ENCODE results near the gene PEX26.
"Not testable (repeated sequence)": the region's sequence is repeated elsewhere in the genome, so short reads cannot be mapped to it uniquely, and the experiment has no call there.

Gene PEX26

DNA sequence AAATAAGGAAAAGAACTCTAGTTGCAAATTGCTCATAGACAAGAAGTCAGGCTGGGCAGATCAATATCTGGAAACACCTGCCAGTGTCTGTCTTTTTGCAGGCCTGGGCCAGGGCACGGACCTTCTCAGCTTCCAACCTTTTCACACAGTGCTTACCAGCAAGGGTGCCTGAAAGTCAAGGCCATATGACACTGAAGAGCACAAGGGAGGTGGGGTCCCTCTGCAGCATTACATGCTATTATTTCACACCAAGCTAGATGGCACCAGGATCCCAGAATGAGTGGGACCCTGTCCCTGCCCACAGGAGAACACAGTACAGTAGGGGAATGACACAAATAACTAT, 5.9 kb upstream of the PEX26 start:
- no peak for DNase-seq

DNA sequence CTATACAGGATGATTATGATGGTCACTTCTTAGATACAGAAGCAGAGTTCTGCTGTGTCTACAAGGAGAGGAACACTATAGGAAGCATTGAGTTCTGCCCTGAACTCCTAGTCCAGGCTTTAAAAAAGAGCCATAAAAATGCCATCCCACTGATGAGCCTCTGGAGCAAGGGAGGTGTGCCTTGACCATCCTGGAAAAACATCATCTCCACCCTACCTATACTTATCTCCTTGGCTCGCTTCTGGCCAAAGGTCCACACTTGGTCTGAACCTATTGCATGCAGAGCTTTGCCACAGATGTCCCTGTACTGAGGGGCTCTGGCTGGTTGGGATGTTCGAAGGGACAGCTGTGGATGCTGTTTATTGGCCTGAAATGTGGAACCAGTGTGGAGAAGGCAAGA, 4.3 kb upstream of the PEX26 start:
- DNase-seq, result no peak

GRCh38 chr22:18073927-18074326, 3.9 kb upstream of the PEX26 start:
- DNase-seq, result not testable (repeated sequence)

GRCh38 chr22:18075101-18075719, 2.6 kb upstream of the PEX26 start:
- DNase-seq, result no peak

GRCh38 chr22:18075720-18076497, 1.9 kb upstream of the PEX26 start:
- DNase-seq, result peak; percentile 82

- peak; percentile 9 for DNase-seq
Observed at GRCh38 chr22:18077087-18077638, 627 bp upstream of the PEX26 start.

DNA sequence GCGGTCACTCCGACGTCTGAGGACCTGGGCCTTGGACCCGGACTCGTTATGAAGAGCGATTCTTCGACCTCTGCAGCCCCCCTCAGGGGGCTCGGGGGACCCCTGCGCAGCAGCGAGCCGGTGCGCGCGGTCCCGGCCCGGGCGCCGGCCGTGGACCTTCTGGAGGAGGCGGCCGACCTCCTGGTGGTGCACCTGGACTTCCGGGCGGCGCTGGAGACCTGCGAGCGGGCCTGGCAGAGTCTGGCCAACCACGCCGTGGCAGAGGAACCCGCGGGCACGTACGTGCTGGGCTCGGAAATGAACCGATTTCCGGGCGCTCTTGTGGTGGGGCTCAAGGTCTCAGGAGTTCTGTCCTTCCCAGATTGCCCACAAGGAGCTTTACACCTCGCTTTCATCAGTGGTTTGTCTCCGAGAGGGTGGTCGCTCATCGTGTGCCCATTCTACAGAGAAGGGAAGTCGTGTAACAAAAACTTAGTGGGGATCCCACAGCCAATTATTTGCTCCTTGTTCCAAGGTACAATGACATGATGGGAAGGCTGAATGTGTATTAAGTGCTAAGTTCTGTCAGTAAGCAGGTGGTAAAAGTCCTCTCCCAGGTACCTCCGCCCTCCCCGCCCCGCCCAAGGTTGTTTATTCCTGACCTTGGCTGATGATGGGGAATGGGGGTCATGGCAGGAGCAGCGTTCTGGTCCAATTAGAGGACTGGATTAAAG, 695 bp downstream of the PEX26 start:
- DNase-seq, result peak; percentile 49

DNA sequence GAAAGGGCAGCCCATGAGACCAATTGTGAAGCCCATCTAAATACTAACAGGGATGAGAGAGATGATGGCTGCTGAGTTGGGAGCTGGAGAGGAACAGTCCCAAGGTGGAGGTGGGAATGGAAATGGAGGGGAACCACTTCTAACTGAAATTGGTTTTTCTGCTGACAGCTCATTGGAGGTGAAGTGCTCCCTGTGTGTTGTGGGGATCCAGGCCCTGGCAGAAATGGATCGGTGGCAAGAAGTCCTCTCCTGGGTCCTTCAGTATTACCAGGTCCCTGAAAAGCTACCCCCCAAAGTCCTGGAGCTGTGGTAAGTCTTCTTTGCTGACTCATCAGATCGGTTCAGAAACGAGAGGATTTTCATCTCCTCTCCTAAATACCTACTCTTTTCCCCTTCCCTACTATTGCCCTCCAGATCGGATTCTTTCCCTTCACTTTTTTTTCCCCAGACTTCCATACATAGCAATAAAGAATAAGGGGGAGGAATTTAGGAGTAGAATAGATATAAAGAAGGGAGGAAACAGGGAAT, 2.0 kb downstream of the PEX26 start:
- DNase-seq, result no peak

GRCh38 chr22:18081416-18081815, 3.6 kb downstream of the PEX26 start:
- DNase-seq, result no peak

DNA sequence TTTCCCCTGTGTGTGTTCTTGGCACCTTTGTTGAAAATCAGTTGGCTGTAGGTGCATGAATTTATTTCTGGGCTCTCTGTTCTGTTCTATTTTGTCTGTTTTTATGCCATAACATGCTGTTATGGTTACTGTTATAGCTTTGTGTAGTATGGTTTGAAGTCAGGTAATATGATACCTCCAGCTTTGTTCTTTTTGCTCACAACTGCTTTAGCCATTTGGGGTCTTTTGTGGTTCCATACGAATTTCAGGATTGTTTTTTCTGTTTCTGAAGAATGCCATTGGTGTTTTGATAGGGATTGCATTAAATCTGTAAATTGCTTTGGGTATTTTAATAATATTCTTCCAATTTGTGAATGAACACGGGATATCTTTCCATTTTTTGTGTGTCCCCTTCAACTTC, 4.7 kb downstream of the PEX26 start:
- DNase-seq, result no peak

DNA sequence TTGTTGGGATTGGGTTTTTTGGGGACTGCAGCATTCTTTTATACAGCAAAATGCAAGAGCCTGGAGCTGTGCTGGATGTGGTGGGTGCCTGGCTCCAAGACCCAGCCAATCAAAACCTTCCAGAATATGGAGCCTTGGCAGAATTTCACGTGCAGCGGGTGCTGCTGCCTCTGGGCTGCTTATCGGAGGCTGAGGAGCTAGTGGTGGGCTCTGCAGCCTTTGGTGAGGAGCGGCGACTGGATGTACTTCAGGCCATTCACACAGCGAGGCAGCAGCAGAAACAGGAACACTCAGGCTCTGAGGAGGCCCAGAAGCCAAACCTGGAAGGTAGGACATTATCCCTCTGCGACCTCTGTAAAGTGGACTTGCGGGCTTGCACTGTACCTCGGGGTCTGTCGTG, 5.6 kb downstream of the PEX26 start:
- DNase-seq, result no peak

DNA sequence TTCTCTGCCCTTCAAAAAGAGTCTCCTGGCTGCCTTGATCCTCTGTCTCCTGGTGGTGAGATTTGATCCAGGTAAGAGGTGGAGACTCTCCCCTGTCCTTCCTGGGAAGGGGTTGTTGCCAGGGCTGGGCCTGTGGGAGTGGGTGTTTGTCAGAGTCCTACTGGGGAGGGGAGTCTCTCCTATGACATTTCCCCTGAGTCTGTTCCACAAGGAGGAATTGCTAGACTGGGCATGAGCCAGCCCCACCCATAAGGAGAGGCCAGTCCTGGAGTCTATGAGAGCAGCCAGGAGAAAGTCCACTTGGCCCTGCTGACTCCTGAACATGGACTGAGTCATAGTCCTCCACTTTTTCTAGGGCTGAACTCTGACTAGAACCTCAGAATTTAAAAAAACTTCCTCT, 7.4 kb downstream of the PEX26 start:
- DNase-seq, result no peak

GRCh38 chr22:18087350-18087855, 9.6 kb downstream of the PEX26 start:
- DNase-seq, result no peak

GRCh38 chr22:18088825-18089568, 11.2 kb downstream of the PEX26 start:
- peak; percentile 5 for DNase-seq

- no peak for DNase-seq
Observed at GRCh38 chr22:18090286-18090685, 12.5 kb downstream of the PEX26 start.

DNA sequence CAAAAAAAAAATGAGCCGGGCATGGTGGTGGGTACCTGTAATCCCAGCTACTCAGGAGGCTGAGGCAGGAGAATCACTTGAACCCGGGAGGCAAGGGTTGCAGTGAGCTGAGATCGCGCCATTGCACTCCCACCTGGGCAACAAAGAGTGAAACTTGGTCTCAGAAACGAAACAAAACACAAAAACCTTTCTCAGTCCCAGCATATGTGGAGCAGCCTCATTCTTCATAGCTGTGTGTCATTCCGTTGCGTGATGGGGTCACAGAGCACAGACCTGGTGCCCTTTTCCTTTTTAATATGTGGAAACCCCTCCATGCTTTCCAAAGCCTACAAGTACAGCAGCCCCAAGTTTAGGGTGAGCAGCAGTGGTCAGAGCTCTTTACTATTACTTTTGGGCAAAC, 13.7 kb downstream of the PEX26 start:
- no peak for DNase-seq

DNA sequence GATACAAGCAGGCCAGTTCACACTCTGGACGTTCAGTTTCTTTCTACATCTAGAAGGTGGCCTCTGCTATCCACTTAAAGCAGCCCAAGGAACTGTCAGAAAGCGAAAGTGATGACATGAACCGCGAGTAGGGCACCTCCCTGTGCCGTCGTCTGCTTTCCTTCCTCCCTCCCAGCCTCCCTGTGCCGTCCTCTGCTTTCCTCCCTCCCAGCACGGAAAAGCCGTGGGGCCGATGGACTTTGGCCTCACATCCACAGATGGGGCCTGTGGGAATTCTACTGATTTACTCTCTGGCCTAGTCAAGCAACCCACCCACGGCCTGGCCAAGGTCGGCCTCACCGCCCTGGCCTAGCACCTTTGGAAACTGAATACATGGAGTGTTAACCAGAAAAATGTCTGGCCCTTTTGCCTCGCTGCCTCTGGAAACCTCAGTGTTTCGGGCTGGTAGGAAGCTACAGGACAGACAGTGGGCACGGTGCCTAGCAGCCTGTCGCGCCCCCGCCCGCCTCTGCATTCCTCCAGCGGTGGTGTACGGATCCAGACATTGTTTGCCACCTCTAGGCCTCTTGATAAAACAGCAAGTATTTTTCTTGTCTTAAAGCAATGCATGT, 14.2 kb downstream of the PEX26 start:
- peak; percentile 51 for DNase-seq

DNA sequence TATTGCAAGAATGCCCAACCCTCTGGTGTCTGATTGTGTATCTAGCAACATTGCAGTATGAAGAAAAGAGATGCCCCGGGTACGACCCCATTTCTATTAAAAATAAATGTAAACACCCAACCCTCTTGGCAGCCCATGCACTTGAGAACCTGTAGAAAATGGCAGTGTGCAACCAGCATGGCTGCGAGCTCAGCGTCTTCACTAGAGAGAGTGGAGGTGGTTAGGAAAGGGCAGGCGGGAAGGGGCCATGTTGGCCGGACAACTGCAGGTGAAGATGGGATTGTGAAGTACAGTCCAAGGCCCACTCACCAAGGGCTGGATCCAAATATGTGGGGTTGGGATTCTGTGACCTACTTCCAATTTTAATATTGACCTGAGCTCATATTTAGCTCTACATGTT, 15.9 kb downstream of the PEX26 start:
- DNase-seq, result no peak

GRCh38 chr22:18095101-18095805, 17.5 kb downstream of the PEX26 start:
- DNase-seq, result no peak

- DNase-seq, result no peak
Observed at GRCh38 chr22:18096823-18097222, 19.0 kb downstream of the PEX26 start.

DNA sequence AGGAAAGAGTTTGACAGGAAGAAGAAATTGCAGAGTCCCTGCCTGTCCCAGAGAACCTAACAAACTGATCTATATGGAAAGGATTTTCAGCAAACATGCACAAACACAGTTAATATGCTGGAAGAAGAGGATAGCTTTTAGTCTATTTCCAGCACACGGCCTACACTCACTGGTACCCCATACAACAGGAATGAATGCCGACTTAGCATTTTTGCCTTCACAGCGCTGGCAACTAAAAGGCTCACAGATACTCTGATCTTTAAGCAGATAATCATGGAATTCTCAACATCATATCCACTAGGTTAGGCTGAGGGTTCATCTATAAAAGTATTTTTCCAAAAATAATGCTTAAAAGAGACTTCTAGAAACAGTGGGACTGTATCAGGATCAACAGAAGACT, 23.0 kb downstream of the PEX26 start:
- no peak for DNase-seq

- no peak for DNase-seq
Observed at GRCh38 chr22:18101536-18101935, 23.7 kb downstream of the PEX26 start.

Data from CD4-positive, alpha-beta T cell treated with Interleukin-21 for 1 hour (primary cell).